ENCODE measurements around the gene TOGARAM1. TPM values are rescaled to one million over a fixed set of nuclear protein-coding genes. Genes with fewer than 3 reads are reported as not detected.

Gene TOGARAM1
- total RNA-seq, 1 experiment from 2014 or later = 12.0 TPM

DNA sequence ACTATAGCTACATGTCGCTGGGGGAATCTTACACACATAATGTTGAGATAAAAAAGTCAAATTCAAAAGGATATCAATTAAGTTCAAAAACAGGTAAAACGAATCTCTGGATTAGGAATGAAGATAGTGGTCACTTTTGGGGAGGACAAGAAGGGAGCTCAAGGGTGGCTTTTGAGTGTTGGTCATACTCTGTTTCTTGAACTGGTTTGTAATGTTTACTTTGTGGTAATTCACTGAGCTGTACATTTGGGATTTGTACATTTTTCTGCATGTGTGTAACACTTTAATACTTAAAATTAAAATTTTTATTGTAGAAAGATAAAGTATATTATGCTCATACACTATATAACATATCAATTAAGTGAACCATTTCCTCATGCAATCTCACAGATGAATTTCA, 26.8 kb upstream of the TOGARAM1 start:
- no TSS peak for BruUV-seq (replicated peaks)
- DNase-seq (ENCODE audit: unreplicated experiment) = no peak
- Mint-ChIP-seq H3K4me1 (ENCODE audit: insufficient read depth, unreplicated experiment) (no peaks in the 10 kb centered on the region), H3K9me3 (ENCODE audit: unreplicated experiment) (no peaks in the 10 kb centered on the region), H3K4me3 (ENCODE audit: unreplicated experiment) (no peak overlapping the region), H3K27me3 (ENCODE audit: insufficient read depth, unreplicated experiment) (no peaks in the 10 kb centered on the region), H3K36me3 (ENCODE audit: insufficient read depth, unreplicated experiment) (peaks cover 28% of the 10 kb centered on the region), H3K27ac (ENCODE audit: low read depth, unreplicated experiment) (no peak overlapping the region)
- POLR2A ChIA-PET = interaction anchor here (1.3 kb wide), 1 partner anchor 26 kb away, joined by 5 read pairs; the partner anchor contains the start of genes KLHL28 and TOGARAM1
- TF ChIP-seq CTCF (IDR thresholded peaks at IDR 0.05; ENCODE audit: unreplicated experiment) = no peak
- intact Hi-C loops (cut with micrococcal nuclease) = no loop called here
- CTCF ChIA-PET = interaction anchor here (0.7 to 1.7 kb wide), 4 partner anchors 22 to 333 kb away, joined by 3 to 11 read pairs (median 4); no protein-coding TSS in a partner anchor

DNA sequence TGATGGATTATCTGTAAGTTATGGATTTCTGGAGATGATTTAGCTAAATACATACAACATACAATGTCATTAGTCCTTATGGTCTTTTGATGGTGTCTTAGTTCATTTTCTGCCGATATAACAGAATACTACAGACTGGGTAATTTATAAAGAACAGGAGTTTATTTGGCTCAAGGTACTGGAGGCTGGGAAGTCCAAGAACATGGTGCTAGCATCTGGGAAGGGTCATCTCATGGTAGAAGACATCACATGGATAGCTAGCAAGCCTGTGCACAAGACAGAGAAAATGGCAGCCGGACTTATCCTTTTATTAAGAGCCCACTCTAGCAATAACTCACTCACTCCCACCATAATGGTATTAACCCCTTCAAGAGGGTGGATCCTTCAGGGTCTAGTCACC, 24.4 kb upstream of the TOGARAM1 start:
- intact Hi-C loops (cut with micrococcal nuclease) = no loop called here
- no TSS peak for BruUV-seq (replicated peaks)
- Mint-ChIP-seq H3K27ac (ENCODE audit: low read depth, unreplicated experiment) (no peak overlapping the region), H3K27me3 (ENCODE audit: insufficient read depth, unreplicated experiment) (no peaks in the 10 kb centered on the region), H3K36me3 (ENCODE audit: insufficient read depth, unreplicated experiment) (peaks cover 45% of the 10 kb centered on the region), H3K4me3 (ENCODE audit: unreplicated experiment) (no peak overlapping the region), H3K4me1 (ENCODE audit: insufficient read depth, unreplicated experiment) (no peaks in the 10 kb centered on the region), H3K9me3 (ENCODE audit: unreplicated experiment) (no peaks in the 10 kb centered on the region)
- POLR2A ChIA-PET = no interaction called here
- TF ChIP-seq CTCF (IDR thresholded peaks at IDR 0.05; ENCODE audit: unreplicated experiment) = no peak
- no peak for DNase-seq (ENCODE audit: unreplicated experiment)
- CTCF ChIA-PET = no interaction called here

- DNase-seq (ENCODE audit: unreplicated experiment) = no peak
- Mint-ChIP-seq H3K36me3 (ENCODE audit: insufficient read depth, unreplicated experiment) (peaks cover 56% of the 10 kb centered on the region), H3K9me3 (ENCODE audit: unreplicated experiment) (no peaks in the 10 kb centered on the region), H3K27ac (ENCODE audit: low read depth, unreplicated experiment) (no peak overlapping the region), H3K4me1 (ENCODE audit: insufficient read depth, unreplicated experiment) (no peaks in the 10 kb centered on the region), H3K27me3 (ENCODE audit: insufficient read depth, unreplicated experiment) (no peaks in the 10 kb centered on the region), H3K4me3 (ENCODE audit: unreplicated experiment) (no peak overlapping the region)
- ChIA-PET CTCF (no interaction called here), POLR2A (no interaction called here)
- BruUV-seq (replicated peaks) = no TSS peak
- TF ChIP-seq CTCF (IDR thresholded peaks at IDR 0.05; ENCODE audit: unreplicated experiment) = no peak
- intact Hi-C loops (cut with micrococcal nuclease) = no loop called here
Observed at GRCh38 chr14:44940211-44940610, 21.8 kb upstream of the TOGARAM1 start.

GRCh38 chr14:44940944-44941343, 21.0 kb upstream of the TOGARAM1 start:
- Mint-ChIP-seq H3K36me3 (ENCODE audit: insufficient read depth, unreplicated experiment) (peaks cover 62% of the 10 kb centered on the region), H3K4me1 (ENCODE audit: insufficient read depth, unreplicated experiment) (no peaks in the 10 kb centered on the region), H3K27ac (ENCODE audit: low read depth, unreplicated experiment) (no peak overlapping the region), H3K4me3 (ENCODE audit: unreplicated experiment) (no peak overlapping the region), H3K9me3 (ENCODE audit: unreplicated experiment) (no peaks in the 10 kb centered on the region), H3K27me3 (ENCODE audit: insufficient read depth, unreplicated experiment) (no peaks in the 10 kb centered on the region)
- ChIA-PET CTCF (no interaction called here), POLR2A (no interaction called here)
- no peak for TF ChIP-seq CTCF (IDR thresholded peaks at IDR 0.05; ENCODE audit: unreplicated experiment)
- no peak for DNase-seq (ENCODE audit: unreplicated experiment)
- intact Hi-C loops (cut with micrococcal nuclease) = no loop called here
- BruUV-seq (replicated peaks) = no TSS peak

Measured in MCF 10A (cell line).